HG02970 (cell line): ENCODE measurements around the gene NDRG2.
"Not testable (repeated sequence)": the region's sequence is repeated elsewhere in the genome, so short reads cannot be mapped to it uniquely, and the experiment has no call there.

Experiments
- ATAC-seq: cut with Tn5 transposase; IDR thresholded peaks from one replicate; pipeline ENCODE4 v1.9.1; 2021; ENCODE audit warnings: mild to moderate bottlenecking, moderate library complexity, moderate number of reproducible peaks; ENCODE audit not compliant: unreplicated experiment, low FRiP score

Gene NDRG2

GRCh38 chr14:21056520-21057163 lies 31.8 kb upstream of the NDRG2 start:
- ATAC-seq: no peak

GRCh38 chr14:21055432-21056117 lies 30.7 kb upstream of the NDRG2 start:
- no peak for ATAC-seq

- no peak for ATAC-seq
These were observed 29.9 kb upstream of the NDRG2 start for GRCh38 chr14:21054768-21055145.

GRCh38 chr14:21054123-21054767 lies 29.4 kb upstream of the NDRG2 start:
- ATAC-seq: no peak

GRCh38 chr14:21053184-21054122 lies 28.6 kb upstream of the NDRG2 start:
- ATAC-seq: no peak

GRCh38 chr14:21050597-21050996 lies 25.7 kb upstream of the NDRG2 start:
- no peak for ATAC-seq

- no peak for ATAC-seq
These were observed 24.4 kb upstream of the NDRG2 start for GRCh38 chr14:21049271-21049673.

- no peak for ATAC-seq
These were observed 23.8 kb upstream of the NDRG2 start for GRCh38 chr14:21048638-21049037.

GRCh38 chr14:21047378-21047781 lies 22.5 kb upstream of the NDRG2 start:
- no peak for ATAC-seq

GRCh38 chr14:21043974-21044618 lies 19.2 kb upstream of the NDRG2 start:
- ATAC-seq: no peak

- no peak for ATAC-seq
These were observed 18.6 kb upstream of the NDRG2 start for GRCh38 chr14:21043387-21043973.

- no peak for ATAC-seq
These were observed 18.1 kb upstream of the NDRG2 start for GRCh38 chr14:21042918-21043317.

- no peak for ATAC-seq
These were observed 17.0 kb upstream of the NDRG2 start, which contains the start of gene RNASE7 for GRCh38 chr14:21041676-21042433. RNASE7 (plus strand) TSS chr14:21042362; CDS start chr14:21042993, 631 bp downstream.

GRCh38 chr14:21040941-21041340 lies 16.1 kb upstream of the NDRG2 start:
- ATAC-seq: not testable (repeated sequence)

- no peak for ATAC-seq
These were observed 15.6 kb upstream of the NDRG2 start for GRCh38 chr14:21040370-21040925.

GRCh38 chr14:21039585-21040369 lies 14.9 kb upstream of the NDRG2 start:
- no peak for ATAC-seq

GRCh38 chr14:21038441-21039422 lies 13.9 kb upstream of the NDRG2 start:
- no peak for ATAC-seq
